Progenitor cell of endocrine pancreas (in vitro differentiated cells): ENCODE measurements around the gene KCNH2. TPM values are rescaled to one million over a fixed set of nuclear protein-coding genes. Genes with fewer than 3 reads are reported as not detected.

Experiments
- DNase-seq: peaks from one replicate; pipeline ENCODE4 v3.0.0; 2021; ENCODE audit warnings: low spot score; ENCODE audit not compliant: unreplicated experiment
- H3K27ac Mint-ChIP-seq: 2 replicates; pipeline ENCODE4 v1.8.0; 2021; ENCODE audit warnings: mild to moderate bottlenecking, moderate library complexity, mixed read lengths
- H3K27me3 Mint-ChIP-seq: 2 replicates; pipeline ENCODE4 v1.8.0; 2021; ENCODE audit warnings: mixed read lengths
- H3K36me3 Mint-ChIP-seq: 2 replicates; pipeline ENCODE4 v1.8.0; 2022; ENCODE audit warnings: mixed read lengths; ENCODE audit not compliant: insufficient read depth
- H3K4me1 Mint-ChIP-seq: 2 replicates; pipeline ENCODE4 v1.8.0; 2021; ENCODE audit warnings: low read depth, mixed read lengths
- H3K4me3 Mint-ChIP-seq: 2 replicates; pipeline ENCODE4 v1.8.0; 2021; ENCODE audit warnings: low read depth, mild to moderate bottlenecking, moderate library complexity, mixed read lengths
- H3K9me3 Mint-ChIP-seq: 2 replicates; pipeline ENCODE4 v1.8.0; 2021; ENCODE audit warnings: low read depth, mixed read lengths
- total RNA-seq: library from RNA; stranded (reverse); gene quantifications from 2 replicates; pipeline ENCODE4 v1.2.1, GENCODE V29; 2021
- TF ChIP-seq, protein P1 (sequence below): fragments of 200-600 bp; sonication (generic); IDR thresholded peaks from one replicate; pipeline ENCODE4 v1.5.0; 2021; ENCODE audit warnings: antibody characterized with exemption, mild to moderate bottlenecking; ENCODE audit not compliant: unreplicated experiment

Gene KCNH2
- total RNA-seq, 1 donor from 2014 or later: 9.4 TPM

DNA sequence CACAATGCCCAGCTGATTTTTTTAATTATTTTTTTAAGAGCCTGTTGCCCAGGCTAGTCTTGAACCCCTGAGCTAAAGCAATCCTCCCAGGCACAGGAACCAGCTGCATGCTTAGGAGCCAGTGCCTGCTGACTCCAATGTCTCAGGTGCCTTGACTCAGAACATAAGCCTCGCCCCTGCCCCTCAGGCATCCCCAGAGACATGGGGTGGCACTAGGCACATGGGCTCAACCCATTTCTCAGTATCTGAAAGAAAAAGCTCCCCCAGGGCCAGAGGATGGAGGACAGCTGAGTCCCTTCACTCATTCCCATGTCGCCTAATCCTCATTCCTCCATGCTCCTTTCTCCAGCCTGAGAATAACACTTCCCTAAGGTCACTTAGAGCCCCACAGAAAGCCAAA, 39.1 kb downstream of the KCNH2 start:
- Mint-ChIP-seq H3K9me3 (no peaks in the 10 kb centered on the region), H3K27me3 (peaks cover 37% of the 10 kb centered on the region), H3K4me3 (no peak overlapping the region), H3K36me3 (no peaks in the 10 kb centered on the region), H3K4me1 (no peaks in the 10 kb centered on the region), H3K27ac (no peak overlapping the region)
- TF ChIP-seq, protein P1, sequence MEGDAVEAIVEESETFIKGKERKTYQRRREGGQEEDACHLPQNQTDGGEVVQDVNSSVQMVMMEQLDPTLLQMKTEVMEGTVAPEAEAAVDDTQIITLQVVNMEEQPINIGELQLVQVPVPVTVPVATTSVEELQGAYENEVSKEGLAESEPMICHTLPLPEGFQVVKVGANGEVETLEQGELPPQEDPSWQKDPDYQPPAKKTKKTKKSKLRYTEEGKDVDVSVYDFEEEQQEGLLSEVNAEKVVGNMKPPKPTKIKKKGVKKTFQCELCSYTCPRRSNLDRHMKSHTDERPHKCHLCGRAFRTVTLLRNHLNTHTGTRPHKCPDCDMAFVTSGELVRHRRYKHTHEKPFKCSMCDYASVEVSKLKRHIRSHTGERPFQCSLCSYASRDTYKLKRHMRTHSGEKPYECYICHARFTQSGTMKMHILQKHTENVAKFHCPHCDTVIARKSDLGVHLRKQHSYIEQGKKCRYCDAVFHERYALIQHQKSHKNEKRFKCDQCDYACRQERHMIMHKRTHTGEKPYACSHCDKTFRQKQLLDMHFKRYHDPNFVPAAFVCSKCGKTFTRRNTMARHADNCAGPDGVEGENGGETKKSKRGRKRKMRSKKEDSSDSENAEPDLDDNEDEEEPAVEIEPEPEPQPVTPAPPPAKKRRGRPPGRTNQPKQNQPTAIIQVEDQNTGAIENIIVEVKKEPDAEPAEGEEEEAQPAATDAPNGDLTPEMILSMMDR: no peak
- no peak for DNase-seq

DNA sequence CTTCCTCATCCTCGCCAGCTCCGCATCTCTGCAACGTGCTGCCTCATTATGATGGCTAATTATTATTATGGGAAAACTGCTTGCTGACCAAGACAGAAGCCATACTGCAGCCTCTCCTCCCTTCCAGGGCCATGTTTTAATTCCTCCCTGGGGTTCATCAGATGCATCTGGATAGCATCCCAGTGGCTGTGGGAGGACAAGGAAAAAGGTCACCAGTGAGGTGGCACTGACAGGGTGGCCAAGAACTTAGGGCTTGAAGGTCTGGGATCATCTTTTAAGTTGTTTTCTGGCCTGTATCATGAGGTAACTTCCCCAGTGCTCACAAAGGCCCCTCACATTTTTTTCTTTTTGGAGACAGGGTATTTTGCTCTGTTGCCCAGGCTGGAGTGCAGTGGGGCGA, 39.6 kb downstream of the KCNH2 start:
- no peak overlapping the region for H3K4me3 Mint-ChIP-seq
- DNase-seq: no peak

DNA sequence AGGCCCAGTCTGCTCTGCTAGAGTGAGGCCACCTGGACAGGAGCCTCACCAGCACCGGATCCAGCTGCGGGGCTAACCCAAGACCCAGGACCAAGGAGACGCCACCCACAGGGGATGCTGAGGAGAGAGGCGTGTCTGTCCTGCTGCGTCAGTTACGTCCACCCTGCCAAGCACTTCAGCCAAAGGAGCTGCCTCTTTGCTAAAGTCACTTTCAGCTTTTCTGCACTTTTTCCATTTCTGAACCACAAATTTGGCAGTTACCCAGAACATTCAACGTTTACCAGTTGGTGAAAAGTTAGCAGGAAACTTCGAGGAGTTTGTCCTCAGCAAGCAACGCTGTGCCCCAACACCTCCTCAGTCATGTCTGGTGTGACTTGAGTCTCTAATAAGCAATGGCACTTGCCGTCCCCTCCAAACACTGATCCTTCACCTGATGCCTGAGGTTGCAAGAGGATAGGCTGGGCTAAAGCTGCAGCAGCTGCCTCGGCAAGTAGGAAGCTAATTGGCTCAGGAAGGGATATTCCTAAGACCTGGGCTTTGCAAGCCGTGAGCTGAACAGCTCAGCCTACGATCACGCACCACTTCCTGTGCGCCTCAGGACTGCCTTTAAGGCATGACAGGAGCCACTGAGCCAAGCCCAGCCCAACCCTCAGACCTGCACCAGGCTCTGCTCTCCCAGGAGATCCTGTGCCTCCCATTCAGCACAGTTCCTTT, 40.1 kb downstream of the KCNH2 start:
- TF ChIP-seq, protein P1: no peak
- no peak for DNase-seq
- H3K27ac Mint-ChIP-seq: no peak overlapping the region
- no peak overlapping the region for H3K4me3 Mint-ChIP-seq
- peaks cover 37% of the 10 kb centered on the region for H3K27me3 Mint-ChIP-seq
- H3K4me1 Mint-ChIP-seq: no peaks in the 10 kb centered on the region
- H3K9me3 Mint-ChIP-seq: no peaks in the 10 kb centered on the region
- no peaks in the 10 kb centered on the region for H3K36me3 Mint-ChIP-seq

More for the DNA sequence above, 39.6 kb downstream of the KCNH2 start:
- H3K27me3 Mint-ChIP-seq: peaks cover 37% of the 10 kb centered on the region
- TF ChIP-seq, protein P1: no peak
- H3K36me3 Mint-ChIP-seq: no peaks in the 10 kb centered on the region
- H3K27ac Mint-ChIP-seq: no peak overlapping the region
- H3K9me3 Mint-ChIP-seq: no peaks in the 10 kb centered on the region
- H3K4me1 Mint-ChIP-seq: no peaks in the 10 kb centered on the region

DNA sequence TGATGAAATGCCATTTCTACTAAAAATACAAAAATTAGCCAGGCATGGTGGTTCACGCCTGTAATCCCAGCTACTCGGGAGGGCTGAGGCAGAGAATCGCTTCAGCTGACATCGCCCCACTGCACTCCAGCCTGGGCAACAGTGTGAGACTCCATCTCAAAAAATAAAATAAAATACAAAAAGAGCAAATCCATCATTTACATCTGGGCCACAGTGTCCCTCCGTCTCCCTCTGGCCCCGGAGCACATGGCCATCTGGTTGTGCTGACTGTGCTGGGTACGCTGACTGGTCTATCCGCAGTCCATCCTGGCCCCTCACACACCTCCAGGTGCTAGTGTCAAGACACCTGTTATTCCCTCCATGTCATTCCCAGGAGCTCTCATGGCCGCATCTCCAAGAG, 42.1 kb downstream of the KCNH2 start:
- TF ChIP-seq, protein P1: no peak
- no peaks in the 10 kb centered on the region for H3K9me3 Mint-ChIP-seq
- H3K27me3 Mint-ChIP-seq: peaks cover 42% of the 10 kb centered on the region
- DNase-seq: no peak
- no peaks in the 10 kb centered on the region for H3K4me1 Mint-ChIP-seq
- H3K36me3 Mint-ChIP-seq: no peaks in the 10 kb centered on the region
- no peak overlapping the region for H3K4me3 Mint-ChIP-seq
- H3K27ac Mint-ChIP-seq: no peak overlapping the region

DNA sequence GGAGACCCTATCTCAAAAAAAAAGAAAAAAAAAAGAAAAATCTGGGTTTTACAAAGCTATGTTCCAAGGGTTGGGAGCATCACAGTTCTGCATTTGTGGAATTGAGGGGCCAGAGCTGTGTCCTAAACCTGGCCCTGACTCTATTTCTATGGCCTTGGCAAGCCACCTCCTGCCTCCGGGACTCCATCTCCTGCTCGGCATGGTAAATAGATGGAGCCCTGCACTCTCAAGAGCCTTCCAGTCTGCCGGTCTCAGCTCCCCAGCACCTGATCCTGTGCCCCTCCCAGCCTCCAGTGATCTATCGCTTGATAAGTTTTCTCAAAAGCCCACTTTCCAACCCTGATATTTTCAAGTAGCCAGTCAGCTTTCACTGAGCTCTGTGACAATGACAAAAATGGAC, 43.0 kb downstream of the KCNH2 start:
- TF ChIP-seq, protein P1: no peak
- Mint-ChIP-seq H3K36me3 (no peaks in the 10 kb centered on the region), H3K9me3 (no peaks in the 10 kb centered on the region), H3K27me3 (peaks cover 38% of the 10 kb centered on the region), H3K4me1 (no peaks in the 10 kb centered on the region), H3K27ac (no peak overlapping the region), H3K4me3 (no peak overlapping the region)
- no peak for DNase-seq
